VCaP (cell line): ENCODE data around the gene USP4.
"Not testable (repeated sequence)": the region's sequence is repeated elsewhere in the genome, so short reads cannot be mapped to it uniquely, and the experiment has no call there.

ENCODE experiments used
- H3K27ac ChIP-seq: fragments of 450-650 bp; 2 replicates; pipeline ENCODE4 v1.5.1; 2017
- TF ChIP-seq, protein P1 (sequence below): fragments of 450-650 bp; conservative IDR thresholded peaks from 2 replicates; pipeline ENCODE4 v1.5.1; 2017; ENCODE audit warnings: mild to moderate bottlenecking, moderate library complexity

The USP4 gene

DNA sequence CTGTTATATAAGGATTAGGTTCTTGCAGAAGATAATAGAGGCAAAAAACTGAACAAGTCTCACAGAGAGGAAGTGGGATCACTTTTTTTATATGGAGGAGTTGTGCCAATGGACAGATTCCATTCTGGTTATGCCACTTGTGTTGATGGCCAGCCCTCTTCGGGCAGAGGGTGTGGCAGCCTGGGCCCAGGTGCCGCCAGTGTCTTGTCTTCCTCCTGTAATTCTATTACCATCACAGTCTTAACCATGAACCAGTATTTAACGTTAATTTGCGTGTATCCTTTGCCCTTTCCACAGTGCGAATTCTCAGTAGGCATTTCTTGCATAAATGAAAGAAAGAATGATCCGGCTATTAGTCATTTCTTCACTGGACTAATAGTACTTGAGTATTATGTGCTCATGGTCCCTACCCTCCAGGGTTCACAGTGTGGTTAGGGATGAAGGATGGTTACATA lies 7.0 kb upstream of the USP4 start:
- TF ChIP-seq, protein P1, sequence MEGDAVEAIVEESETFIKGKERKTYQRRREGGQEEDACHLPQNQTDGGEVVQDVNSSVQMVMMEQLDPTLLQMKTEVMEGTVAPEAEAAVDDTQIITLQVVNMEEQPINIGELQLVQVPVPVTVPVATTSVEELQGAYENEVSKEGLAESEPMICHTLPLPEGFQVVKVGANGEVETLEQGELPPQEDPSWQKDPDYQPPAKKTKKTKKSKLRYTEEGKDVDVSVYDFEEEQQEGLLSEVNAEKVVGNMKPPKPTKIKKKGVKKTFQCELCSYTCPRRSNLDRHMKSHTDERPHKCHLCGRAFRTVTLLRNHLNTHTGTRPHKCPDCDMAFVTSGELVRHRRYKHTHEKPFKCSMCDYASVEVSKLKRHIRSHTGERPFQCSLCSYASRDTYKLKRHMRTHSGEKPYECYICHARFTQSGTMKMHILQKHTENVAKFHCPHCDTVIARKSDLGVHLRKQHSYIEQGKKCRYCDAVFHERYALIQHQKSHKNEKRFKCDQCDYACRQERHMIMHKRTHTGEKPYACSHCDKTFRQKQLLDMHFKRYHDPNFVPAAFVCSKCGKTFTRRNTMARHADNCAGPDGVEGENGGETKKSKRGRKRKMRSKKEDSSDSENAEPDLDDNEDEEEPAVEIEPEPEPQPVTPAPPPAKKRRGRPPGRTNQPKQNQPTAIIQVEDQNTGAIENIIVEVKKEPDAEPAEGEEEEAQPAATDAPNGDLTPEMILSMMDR = no peak
- no peak overlapping the region for H3K27ac ChIP-seq

DNA sequence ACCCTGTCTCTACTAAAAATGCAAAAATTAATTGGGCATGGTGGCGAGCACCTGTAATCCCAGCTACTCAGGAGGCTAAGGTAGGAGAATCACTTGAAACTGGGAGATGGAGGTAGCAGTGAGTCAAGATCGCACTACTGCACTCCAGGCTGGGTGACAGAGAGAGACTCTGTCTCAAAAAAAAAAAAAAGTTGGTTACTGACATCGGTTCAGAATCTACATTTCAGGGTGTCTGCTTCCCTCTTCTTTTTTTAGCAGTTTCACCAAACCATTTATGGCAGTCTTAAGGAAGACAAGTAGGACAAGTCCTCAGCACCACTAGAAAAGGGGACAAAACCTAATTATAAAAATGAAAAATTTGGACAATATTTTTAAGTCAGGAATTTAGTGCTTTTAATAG lies 3.3 kb upstream of the USP4 start:
- no peak overlapping the region for H3K27ac ChIP-seq
- TF ChIP-seq, protein P1 = no peak

DNA sequence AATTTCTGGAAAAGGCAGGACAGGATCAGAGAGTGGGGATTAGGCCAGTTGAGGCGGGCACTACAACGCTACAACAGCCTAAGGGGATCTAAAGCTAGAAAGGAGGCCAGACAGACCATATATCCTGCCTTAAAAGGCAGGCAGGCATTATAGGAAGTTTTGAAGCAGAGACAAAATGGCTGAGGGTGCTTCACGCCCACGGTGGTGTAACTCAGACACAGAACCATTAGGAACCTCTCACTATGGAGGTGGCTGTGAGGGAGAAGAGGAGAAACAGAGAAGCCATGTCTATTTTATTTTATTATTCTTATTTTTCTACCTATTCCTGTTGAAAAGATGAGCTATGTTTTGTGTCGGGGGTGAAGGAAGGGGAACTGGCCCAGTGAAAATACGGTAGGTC lies 2.1 kb upstream of the USP4 start:
- H3K27ac ChIP-seq = no peak overlapping the region
- TF ChIP-seq, protein P1 = no peak

GRCh38 chr3:49339581-49339940 lies 292 bp downstream of the USP4 start:
- TF ChIP-seq, protein P1 = no peak
- H3K27ac ChIP-seq = peak overlapping the region; percentile 94

DNA sequence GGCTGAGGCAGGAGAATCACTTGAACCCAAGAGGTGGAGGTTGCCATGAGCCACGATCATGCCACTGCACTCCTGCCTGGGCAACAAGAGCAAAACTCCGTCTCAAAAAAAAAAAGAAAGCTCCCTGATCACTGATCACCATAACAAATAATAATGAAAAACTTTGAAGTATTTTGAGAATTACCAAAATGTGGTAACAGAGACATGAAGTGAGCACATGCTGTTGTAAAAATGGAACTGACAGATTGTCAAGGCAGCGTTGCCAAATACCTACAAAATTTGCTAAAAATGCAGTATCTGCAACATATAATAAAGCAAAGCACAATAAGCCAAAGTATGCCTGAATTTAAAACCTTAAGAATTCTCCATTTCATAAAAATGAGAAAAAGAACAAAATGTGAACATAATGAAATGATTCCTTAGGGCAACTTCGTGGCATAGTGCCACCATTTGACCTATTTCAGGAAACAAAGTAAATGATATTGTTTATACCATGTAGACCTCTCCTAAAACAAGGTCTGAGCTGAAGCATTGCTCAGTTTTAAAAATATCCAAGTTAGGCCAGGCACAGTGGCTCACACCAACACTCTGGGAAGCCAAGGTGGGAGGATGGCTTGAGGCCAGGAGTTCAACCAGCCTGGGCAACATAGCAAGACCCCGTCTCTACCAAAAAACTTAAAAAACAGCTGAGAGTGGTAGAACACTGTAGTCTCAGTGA lies 5.8 kb downstream of the USP4 start:
- no peak overlapping the region for H3K27ac ChIP-seq
- TF ChIP-seq, protein P1 = no peak

DNA sequence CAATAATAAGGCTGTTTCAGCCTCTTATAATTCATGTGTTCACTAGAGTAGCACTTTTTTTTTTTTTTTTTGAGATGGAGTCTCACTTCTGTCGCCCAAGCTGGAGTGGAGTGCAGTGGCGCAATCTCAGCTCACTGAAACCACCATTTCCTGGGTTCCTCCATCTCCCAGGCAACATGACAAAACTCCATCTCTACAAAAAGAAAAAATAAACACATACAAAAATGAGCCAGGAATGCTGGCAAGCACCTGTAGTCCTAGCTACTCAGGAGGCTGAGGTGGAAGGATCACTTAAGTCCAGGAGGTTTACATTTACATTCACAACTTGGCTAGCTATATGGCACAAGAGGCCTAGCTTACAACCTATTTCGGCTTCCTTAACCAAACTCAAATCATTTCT lies 6.8 kb downstream of the USP4 start:
- TF ChIP-seq, protein P1 = no peak
- H3K27ac ChIP-seq = no peak overlapping the region

DNA sequence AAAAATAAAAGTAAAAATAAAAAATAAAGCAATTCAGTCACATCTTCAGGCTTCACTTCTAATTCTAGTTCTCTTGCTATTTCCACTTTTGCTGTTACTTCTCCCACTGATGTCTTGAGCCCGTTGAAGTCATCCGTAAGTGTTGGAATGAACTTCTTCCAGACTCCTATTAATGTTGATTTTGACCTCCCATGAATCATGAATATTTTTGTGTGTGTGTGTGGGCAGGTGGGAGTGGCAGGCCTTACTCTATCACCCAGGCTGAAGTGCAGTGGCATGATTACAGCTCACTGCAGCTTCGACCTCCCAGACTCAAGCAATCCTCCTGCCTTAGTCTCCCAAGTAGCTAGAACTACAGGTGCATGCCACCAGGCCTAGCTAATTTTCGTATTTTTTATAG lies 10.7 kb downstream of the USP4 start:
- TF ChIP-seq, protein P1 = no peak
- no peak overlapping the region for H3K27ac ChIP-seq

DNA sequence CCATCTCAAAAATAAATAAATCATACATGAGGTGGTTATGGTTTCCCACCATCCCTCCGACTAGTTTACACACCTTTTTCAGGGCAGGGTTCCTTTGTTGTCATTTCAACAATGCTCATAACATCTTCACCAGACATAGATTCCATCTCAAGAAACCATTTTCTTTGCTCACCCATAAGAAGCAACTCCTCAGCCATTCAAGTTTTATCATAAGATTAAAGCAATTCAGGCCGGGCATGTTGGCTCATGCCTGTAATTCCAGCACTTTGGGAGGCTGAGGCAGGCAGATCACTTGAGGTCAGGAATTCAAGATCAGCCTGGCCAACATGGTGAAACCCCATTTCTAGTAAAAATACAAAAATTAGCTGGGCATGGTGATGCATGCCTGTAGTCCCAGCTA lies 11.5 kb downstream of the USP4 start:
- H3K27ac ChIP-seq = not testable (repeated sequence)
